K562 (cell line): ENCODE results near the gene LDLRAD3.

Source experiments
- CTCF ChIP-seq, 3 experiments: IDR thresholded peaks in 2 of 3; conservative IDR thresholded peaks in 1 of 3; 2 replicates each; pipeline ENCODE4 v1.5.1; 2011 to 2012; ENCODE audit warnings: low read length in 3 of 3, mild to moderate bottlenecking in 3 of 3, control low read depth in 2 of 3, improper control_type of control experiment in 1 of 3, inconsistent platforms in 1 of 3, low read depth in 1 of 3, mixed read lengths in 1 of 3, moderate library complexity in 1 of 3; ENCODE audit not compliant: insufficient read depth in 2 of 3
- ERF ChIP-seq: fragments of 450-650 bp; formaldehyde crosslinking; IDR thresholded peaks from 2 replicates; pipeline ENCODE4 v1.4.0; 2020; ENCODE audit warnings: mild to moderate bottlenecking, mixed read lengths
- NFRKB ChIP-seq: fragments of 450-650 bp; IDR thresholded peaks from 2 replicates; pipeline ENCODE4 v1.6.1; 2016; ENCODE audit warnings: low read depth
- PML ChIP-seq: IDR thresholded peaks from 2 replicates; pipeline ENCODE4 v1.6.1; 2012; ENCODE audit warnings: low read length, inconsistent platforms
- RBM34 ChIP-seq: fragments of 200-400 bp; formaldehyde crosslinking; IDR thresholded peaks from 2 replicates; pipeline ENCODE4 v1.6.1; 2018; ENCODE audit warnings: low read length, borderline replicate concordance; ENCODE audit not compliant: insufficient read depth
- SAP30 ChIP-seq: fragments of 200-600 bp; sonication (generic); IDR thresholded peaks from 2 replicates; pipeline ENCODE4 v1.6.1; 2012; ENCODE audit warnings: borderline replicate concordance, low read depth, mild to moderate bottlenecking, moderate library complexity, low read length, control low read depth, inconsistent platforms; ENCODE audit not compliant: insufficient read depth, poor library complexity, severe bottlenecking
- ZNF232 ChIP-seq: sonication (generic); formaldehyde crosslinking; IDR thresholded peaks from 2 replicates; pipeline ENCODE4 v1.8.0; 2022; ENCODE audit warnings: mild to moderate bottlenecking, missing genetic modification reagents
- TF ChIP-seq, protein P1 (sequence below): IDR thresholded peaks from 2 replicates; pipeline ENCODE4 v1.6.1; 2016; ENCODE audit warnings: missing genetic modification characterization, missing compliant biosample characterization

DNA sequence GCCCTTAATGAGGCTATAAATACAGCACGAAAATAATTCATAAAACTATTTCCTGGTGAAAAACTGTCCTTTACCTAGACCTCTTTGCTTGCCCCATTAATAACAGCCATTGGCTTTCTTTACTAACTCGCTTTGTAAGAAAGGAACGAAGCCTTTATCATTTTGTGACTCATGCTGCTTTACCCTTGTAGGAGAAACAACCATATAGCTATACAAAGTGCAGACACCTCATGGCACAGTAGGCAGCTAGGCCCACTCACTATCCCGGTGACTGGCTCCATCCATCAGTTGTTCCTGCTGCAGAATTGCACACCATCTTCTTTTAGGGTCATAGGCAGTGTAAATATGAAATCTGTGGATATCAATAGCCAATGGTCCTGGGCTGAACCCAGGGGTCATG is 85.8 kb downstream of the LDLRAD3 start:
- TF ChIP-seq ERF (no peak), CTCF (IDR thresholded peaks at IDR 0.05 in 2 of 3, conservative IDR thresholded peaks at IDR 0.05 in 1 of 3; ENCODE audit: insufficient read depth in 2 of 3, low read depth in 1 of 3, low read length in 3 of 3) (no peak), PML (no peak), SAP30 (no peak), ZNF232 (CRISPR knock-in tag) (no peak), RBM34 (no peak), NFRKB (no peak)
- TF ChIP-seq, protein P1, sequence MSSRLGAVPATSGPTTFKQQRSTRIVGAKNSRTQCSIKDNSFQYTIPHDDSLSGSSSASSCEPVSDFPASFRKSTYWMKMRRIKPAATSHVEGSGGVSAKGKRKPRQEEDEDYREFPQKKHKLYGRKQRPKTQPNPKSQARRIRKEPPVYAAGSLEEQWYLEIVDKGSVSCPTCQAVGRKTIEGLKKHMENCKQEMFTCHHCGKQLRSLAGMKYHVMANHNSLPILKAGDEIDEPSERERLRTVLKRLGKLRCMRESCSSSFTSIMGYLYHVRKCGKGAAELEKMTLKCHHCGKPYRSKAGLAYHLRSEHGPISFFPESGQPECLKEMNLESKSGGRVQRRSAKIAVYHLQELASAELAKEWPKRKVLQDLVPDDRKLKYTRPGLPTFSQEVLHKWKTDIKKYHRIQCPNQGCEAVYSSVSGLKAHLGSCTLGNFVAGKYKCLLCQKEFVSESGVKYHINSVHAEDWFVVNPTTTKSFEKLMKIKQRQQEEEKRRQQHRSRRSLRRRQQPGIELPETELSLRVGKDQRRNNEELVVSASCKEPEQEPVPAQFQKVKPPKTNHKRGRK (tag), result no peak
